Left ventricle myocardium inferior (tissue), 1 donor: Measurements from ENCODE around the gene FGF1. TPM values are rescaled to one million over a fixed set of nuclear protein-coding genes. Genes with fewer than 3 reads are reported as not detected.

Experiments used
- DNase-seq: peaks from one replicate; pipeline ENCODE4 v3.0.0-alpha.2; 2020
- H3K27ac ChIP-seq: fragments of 200-600 bp; replicated peaks from 2 replicates; pipeline ENCODE4 v1.8.0; 2021
- H3K27me3 ChIP-seq: fragments of 200-600 bp; 2 replicates; pipeline ENCODE4 v1.8.0; 2021; ENCODE audit warnings: low read depth
- H3K36me3 ChIP-seq: fragments of 200-600 bp; 2 replicates; pipeline ENCODE4 v1.8.0; 2021
- H3K4me1 ChIP-seq: fragments of 200-600 bp; 2 replicates; pipeline ENCODE4 v1.8.0; 2021
- H3K4me3 ChIP-seq: fragments of 200-600 bp; 2 replicates; pipeline ENCODE4 v1.8.0; 2021; ENCODE audit warnings: mild to moderate bottlenecking, moderate library complexity
- H3K9me3 ChIP-seq: fragments of 200-600 bp; replicated peaks from 2 replicates; pipeline ENCODE4 v1.8.0; 2021
- intact Hi-C: fragments of 100-400 bp; cut with micrococcal nuclease; formaldehyde crosslinking; loops from one replicate; pipeline ENCODE4 v1.11.0; 2022
- total RNA-seq: library from RNA; stranded (reverse); fragmentation: NEBNext Ultra II Directional; extraction: Animal tissue kit (Norgen Biotek cat#: 25700); gene quantifications from one replicate; pipeline ENCODE4 v1.2.1, GENCODE V29; 2021
- TF ChIP-seq, protein P1 (sequence below): fragments of 200-600 bp; IDR thresholded peaks from 2 replicates; pipeline ENCODE4 v1.8.0; 2021; ENCODE audit warnings: antibody characterized with exemption, mild to moderate bottlenecking, borderline replicate concordance
- donor health status: DM: no; HTN: yes; CAD: no; lungs with severe emphysema.

Gene FGF1
- total RNA-seq, 1 donor from 2014 or later: 59.9 TPM

DNA sequence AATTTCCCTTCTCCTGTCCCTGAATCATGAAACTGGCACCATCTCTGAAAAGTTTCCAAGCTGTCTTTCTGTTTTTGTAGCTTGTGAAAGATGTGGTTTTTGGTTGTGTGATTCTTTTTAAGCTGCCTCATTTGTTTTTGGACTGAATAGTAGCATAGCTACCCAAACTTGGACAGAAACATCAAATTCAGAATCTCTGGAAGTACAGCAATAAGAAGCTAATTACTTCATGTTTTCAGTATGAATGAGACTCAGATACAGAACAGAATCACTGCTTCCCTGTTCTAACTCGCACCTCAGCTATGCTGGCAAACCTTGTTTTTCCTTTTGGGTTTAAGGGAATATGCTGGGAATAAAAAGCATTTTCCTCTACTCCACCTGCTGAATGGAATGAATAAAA, 101.0 kb downstream of the FGF1 start:
- no peak for DNase-seq
- H3K27ac ChIP-seq: no peak overlapping the region
- no peak overlapping the region for H3K4me3 ChIP-seq
- no peaks in the 10 kb centered on the region for H3K4me1 ChIP-seq
- no peaks in the 10 kb centered on the region for H3K27me3 ChIP-seq
- no peaks in the 10 kb centered on the region for H3K36me3 ChIP-seq
- TF ChIP-seq, protein P1, sequence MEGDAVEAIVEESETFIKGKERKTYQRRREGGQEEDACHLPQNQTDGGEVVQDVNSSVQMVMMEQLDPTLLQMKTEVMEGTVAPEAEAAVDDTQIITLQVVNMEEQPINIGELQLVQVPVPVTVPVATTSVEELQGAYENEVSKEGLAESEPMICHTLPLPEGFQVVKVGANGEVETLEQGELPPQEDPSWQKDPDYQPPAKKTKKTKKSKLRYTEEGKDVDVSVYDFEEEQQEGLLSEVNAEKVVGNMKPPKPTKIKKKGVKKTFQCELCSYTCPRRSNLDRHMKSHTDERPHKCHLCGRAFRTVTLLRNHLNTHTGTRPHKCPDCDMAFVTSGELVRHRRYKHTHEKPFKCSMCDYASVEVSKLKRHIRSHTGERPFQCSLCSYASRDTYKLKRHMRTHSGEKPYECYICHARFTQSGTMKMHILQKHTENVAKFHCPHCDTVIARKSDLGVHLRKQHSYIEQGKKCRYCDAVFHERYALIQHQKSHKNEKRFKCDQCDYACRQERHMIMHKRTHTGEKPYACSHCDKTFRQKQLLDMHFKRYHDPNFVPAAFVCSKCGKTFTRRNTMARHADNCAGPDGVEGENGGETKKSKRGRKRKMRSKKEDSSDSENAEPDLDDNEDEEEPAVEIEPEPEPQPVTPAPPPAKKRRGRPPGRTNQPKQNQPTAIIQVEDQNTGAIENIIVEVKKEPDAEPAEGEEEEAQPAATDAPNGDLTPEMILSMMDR: no peak
- intact Hi-C loops: no loop called here
- no peaks in the 10 kb centered on the region for H3K9me3 ChIP-seq

DNA sequence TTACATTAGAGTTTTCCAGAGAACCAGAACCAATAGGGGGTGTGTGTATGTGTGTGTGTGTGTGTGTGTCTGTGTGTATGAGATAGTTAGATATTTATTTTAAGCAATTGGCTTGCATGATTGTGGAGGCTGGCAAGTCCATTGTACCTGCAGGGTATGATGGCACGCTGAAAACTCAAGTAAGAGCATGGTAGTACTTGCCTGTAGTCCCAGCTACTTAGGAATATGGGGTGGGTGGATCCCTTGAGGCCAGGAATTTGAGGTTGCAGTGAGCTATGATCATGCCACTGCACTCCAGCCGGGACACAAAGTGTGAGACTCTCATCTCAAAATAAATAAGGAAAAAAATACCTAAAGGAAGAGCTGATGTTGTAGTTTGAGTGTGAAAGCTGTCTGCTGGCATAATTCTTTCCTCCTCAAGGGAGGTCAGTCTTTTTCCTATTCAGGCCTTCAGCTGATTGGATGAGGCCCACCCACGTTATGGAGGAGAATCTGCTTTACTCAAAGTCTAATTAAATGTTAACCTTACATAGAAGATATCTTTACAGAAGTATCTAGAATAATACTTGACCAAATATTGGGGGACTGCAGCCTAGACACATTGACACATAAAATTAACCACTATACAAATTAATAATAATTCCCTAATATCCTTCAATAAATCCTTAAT, 107.6 kb downstream of the FGF1 start:
- intact Hi-C loops: no loop called here
- peaks cover 11% of the 10 kb centered on the region for H3K4me1 ChIP-seq
- no peak for DNase-seq

DNA sequence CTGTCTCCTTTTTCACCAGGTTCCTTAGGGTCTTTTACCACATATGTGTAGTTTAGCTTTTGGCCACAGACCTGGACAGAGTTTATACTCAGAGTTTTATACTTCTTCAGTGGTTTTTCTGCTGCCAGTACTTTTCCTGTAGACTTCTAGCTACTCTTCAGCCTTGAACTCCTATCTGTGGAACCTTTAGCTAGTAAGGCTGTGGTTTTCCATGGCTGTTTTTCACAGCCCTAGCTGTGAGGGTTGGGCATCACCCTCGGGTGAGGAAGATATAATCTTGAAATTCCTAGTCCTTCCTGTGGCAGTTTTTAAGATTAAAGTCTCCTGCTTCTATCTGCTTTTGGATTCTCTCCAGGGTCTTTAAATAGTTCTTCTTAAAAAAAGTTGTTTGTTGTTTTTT, 109.1 kb downstream of the FGF1 start:
- Histone ChIP-seq H3K4me1 (peaks cover 11% of the 10 kb centered on the region), H3K27me3 (no peaks in the 10 kb centered on the region), H3K36me3 (no peaks in the 10 kb centered on the region), H3K4me3 (no peak overlapping the region), H3K27ac (peak overlapping the region; percentile 20), H3K9me3 (no peaks in the 10 kb centered on the region)
- intact Hi-C loops: no loop called here
- TF ChIP-seq, protein P1: no peak
- DNase-seq: no peak

More for the DNA sequence above, 107.6 kb downstream of the FGF1 start:
- no peak overlapping the region for H3K4me3 ChIP-seq
- H3K27me3 ChIP-seq: no peaks in the 10 kb centered on the region
- no peaks in the 10 kb centered on the region for H3K9me3 ChIP-seq
- TF ChIP-seq, protein P1: no peak
- no peaks in the 10 kb centered on the region for H3K36me3 ChIP-seq
- no peak overlapping the region for H3K27ac ChIP-seq

DNA sequence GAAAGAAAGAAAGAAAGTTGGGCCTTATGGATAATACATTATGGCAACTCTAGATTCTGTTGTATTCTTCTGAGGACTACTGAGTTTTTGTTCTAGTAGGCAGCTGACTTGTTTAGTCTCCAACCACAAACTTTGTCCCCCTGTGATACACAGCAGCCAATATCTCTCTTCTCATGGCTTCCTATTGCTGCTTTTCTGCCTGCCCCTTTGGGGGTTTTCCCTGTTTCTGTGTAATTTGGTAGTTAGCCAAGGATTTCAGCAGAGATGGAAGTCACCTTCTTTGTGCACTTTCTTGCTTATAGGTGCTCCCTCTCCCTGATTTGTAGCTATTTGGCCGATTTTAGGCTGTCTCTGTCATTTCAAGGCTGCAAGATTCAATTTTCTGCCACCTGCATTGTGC, 109.6 kb downstream of the FGF1 start:
- Histone ChIP-seq H3K27me3 (no peaks in the 10 kb centered on the region), H3K4me3 (no peak overlapping the region), H3K27ac (peak overlapping the region; percentile 20), H3K36me3 (no peaks in the 10 kb centered on the region), H3K4me1 (peaks cover 11% of the 10 kb centered on the region), H3K9me3 (no peaks in the 10 kb centered on the region)
- no peak for DNase-seq
- TF ChIP-seq, protein P1: no peak
- intact Hi-C loops: no loop called here

DNA sequence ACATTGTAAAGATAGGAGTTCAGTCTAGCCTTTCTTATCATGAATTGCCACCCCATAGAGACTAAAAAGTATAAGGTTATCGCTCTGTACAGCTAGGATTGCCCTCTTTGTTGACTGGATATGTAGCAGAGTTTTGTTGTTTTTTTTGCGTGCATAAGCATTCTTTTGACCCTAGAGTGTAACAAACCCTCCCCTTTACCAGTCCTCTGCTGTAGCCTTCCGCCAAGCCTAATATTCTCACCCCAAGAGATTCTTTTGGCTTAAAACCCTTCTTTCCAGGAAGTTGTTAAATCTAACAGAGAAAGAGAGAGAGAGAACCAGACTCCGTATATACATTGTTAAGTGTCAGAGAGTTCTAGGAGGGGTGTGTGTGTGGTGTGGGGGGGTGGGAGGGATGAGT, 113.9 kb downstream of the FGF1 start:
- no peaks in the 10 kb centered on the region for H3K36me3 ChIP-seq
- no peak overlapping the region for H3K4me3 ChIP-seq
- TF ChIP-seq, protein P1: no peak
- intact Hi-C loops: no loop called here
- DNase-seq: no peak
- no peaks in the 10 kb centered on the region for H3K27me3 ChIP-seq
- peaks cover 18% of the 10 kb centered on the region for H3K4me1 ChIP-seq
- H3K27ac ChIP-seq: no peak overlapping the region
- no peaks in the 10 kb centered on the region for H3K9me3 ChIP-seq
